A172 (cell line): ENCODE measurements around the gene AQP6. TPM values are rescaled to one million over a fixed set of nuclear protein-coding genes. Genes with fewer than 3 reads are reported as not detected.

Source experiments
- DNase-seq: peaks from one replicate; pipeline ENCODE4 v3.0.0-alpha.2; 2015; ENCODE audit warnings: low spot score
- total RNA-seq: library from RNA; depleted of rRNA; stranded (reverse); fragments of >200 nt; shearing (Covaris generic); gene quantifications from 2 replicates; pipeline ENCODE4 v1.2.3, GENCODE V29; 2014

Gene AQP6
- total RNA-seq, 1 experiment from 2014 or later = not detected

GRCh38 chr12:49990273-49990672 lies 17.5 kb downstream of the AQP6 start:
- no peak for DNase-seq

GRCh38 chr12:49998453-49998852 lies 25.7 kb downstream of the AQP6 start:
- no peak for DNase-seq

GRCh38 chr12:50003595-50003994 lies 30.8 kb downstream of the AQP6 start:
- DNase-seq = no peak

GRCh38 chr12:50004696-50005095 lies 31.9 kb downstream of the AQP6 start:
- no peak for DNase-seq

GRCh38 chr12:50005175-50005574 lies 32.4 kb downstream of the AQP6 start:
- DNase-seq = no peak

GRCh38 chr12:50006280-50006679 lies 33.5 kb downstream of the AQP6 start:
- DNase-seq = no peak

GRCh38 chr12:50006754-50007442 lies 34.2 kb downstream of the AQP6 start:
- no peak for DNase-seq

GRCh38 chr12:50013361-50014147 lies 40.8 kb downstream of the AQP6 start:
- no peak for DNase-seq

DNA sequence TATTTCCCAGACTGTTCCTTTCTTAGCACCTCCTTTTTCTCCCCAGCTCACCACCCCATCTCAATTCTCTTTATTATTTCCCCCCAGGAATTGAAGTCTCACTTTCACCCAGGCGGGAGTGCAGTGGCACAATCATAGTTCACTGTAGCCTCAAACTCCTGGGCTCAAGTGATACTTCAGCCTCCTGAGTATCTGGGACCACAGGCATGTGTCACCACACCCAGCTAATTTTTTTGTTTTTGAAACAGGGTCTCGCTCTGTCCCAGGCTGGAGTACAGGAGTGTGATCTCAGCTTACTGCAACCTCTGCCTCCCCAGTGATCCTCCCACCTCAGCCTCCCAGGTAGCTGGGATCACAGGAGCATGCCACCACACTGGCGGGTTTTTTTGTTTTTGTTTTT lies 41.6 kb downstream of the AQP6 start:
- DNase-seq = no peak

GRCh38 chr12:50016501-50017475 lies 44.0 kb downstream of the AQP6 start:
- peak; percentile 41 for DNase-seq

DNA sequence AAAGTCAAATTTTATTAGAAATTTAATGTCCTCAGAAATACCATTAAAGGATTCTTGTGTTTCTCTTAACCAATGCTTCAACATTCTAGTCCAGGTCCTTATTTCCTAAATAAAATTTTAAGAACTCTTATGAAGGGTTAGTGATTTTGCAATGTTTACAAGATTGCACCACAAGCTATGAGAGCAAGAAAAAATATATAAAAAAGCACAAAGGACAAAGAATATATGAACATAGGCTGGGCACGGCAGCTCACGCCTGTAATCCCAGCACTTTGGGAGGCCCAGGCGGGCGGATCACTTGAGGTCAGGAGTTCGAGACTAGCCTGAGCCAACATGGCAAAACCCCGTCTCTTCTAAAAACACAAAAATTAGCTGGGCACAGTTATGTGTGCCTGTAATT lies 44.9 kb downstream of the AQP6 start:
- no peak for DNase-seq

- no peak for DNase-seq
Measured at GRCh38 chr12:50018154-50018553, 45.4 kb downstream of the AQP6 start.

GRCh38 chr12:50018968-50019367 lies 46.2 kb downstream of the AQP6 start:
- DNase-seq = no peak

DNA sequence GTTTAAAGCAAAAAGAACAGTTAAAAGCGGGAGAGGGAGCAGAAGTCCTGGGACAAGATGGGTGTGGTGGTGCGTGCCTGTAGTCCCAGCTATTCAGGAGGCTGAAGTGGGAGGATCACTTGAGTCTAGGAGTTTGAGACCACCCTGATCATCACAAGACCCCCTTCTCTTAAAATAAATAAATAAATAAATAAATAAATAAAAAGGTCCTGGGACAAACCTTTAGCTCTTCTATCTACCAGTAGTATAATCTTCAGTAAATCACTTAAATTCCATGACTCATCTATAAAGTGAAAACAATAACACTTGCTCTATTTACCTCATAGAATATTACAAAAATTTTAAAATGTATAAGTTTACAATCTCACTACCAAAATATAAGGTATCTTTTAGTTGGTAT lies 46.8 kb downstream of the AQP6 start:
- DNase-seq = no peak

DNA sequence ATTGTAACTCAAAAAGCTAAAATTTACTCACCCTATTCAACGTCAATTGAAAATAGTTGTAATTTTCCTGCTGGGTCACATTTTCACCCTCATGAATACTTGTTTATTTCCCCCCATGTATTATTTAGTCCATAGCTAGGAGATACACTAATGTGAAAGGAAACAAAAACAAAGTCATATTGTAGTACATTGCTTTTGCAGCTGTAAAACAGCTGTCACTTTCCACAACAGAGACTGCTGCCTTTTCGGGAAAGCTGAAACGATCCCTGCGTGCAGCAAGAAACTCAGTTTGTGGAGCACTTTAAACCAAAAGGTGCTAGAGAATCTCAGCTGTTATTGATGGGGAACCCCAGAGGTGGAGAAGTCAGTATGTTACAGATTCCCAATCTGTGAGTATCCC lies 48.3 kb downstream of the AQP6 start:
- DNase-seq = no peak

GRCh38 chr12:50022903-50023302 lies 50.2 kb downstream of the AQP6 start:
- DNase-seq = no peak

- DNase-seq = no peak
Measured at GRCh38 chr12:50024227-50024626, 51.5 kb downstream of the AQP6 start.

GRCh38 chr12:50024805-50025186 lies 52.0 kb downstream of the AQP6 start:
- DNase-seq = peak; percentile 10

DNA sequence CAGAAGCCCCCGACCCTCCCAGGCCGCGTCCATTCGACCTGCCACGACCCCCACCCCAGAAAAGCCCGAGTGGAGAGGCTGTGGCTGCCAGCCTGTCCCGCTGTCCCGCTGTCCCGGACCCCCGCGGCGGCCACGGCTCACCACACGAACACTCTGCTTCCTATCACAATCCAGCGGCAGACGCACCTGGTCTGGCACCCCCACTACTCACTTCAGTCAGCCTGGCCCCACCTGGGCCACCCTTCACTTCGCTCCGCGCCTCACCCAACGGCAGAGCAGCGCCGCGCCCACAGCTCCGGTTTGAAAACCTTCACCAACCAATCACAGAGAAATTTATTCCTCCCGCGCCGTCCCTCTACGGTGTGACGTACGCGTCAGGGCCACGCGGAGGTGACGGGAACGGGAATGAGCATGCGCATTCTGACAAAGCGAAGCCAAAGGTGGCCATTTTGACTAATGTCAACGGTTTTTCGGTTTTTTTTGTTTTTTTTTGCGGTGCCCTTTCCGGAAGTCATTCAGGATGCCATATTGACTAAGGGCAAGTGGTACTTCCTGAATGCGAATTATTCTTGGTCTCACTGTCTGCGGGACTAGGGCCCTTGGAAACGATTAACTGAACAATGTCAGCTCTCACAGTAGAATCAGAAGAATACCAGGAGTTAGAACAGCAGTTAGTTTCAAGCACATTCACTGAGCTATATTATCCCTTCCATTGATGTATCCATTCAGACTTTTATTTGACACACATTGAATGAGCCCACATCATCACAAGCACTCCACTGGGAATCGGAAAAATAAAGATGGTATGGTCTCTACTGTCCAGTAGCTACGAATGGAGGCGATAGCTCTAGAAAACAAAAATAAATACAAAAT lies 52.7 kb downstream of the AQP6 start, which contains the start of gene RACGAP1:
RACGAP1 (minus strand) TSS at position 308 of the 873 bp plus-strand sequence. CDS start 8,779 bp downstream, outside the sequence.
- DNase-seq = peak; percentile 98

- no peak for DNase-seq
Measured at GRCh38 chr12:50026691-50027090, 53.9 kb downstream of the AQP6 start.
